GM13976 (cell line): ENCODE measurements around the gene CACNA1A.

Experiments
- DNase-seq: peaks from one replicate; pipeline ENCODE4 v3.0.0; 2012; ENCODE audit warnings: low spot score
- in situ Hi-C: fragments of 300-500 bp; cut with MboI; formaldehyde crosslinking; loops from one replicate; pipeline ENCODE4 v1.12.0; 2022; ENCODE audit warnings: low sequenced_read_pairs, mixed read lengths, inconsistent platforms; ENCODE audit not compliant: unreplicated experiment
- TF ChIP-seq, protein P1 (sequence below): IDR thresholded peaks from 2 replicates; pipeline ENCODE4 v1.5.1; 2012; ENCODE audit warnings: borderline replicate concordance, mild to moderate bottlenecking; ENCODE audit not compliant: insufficient read depth; ENCODE audit errors: extremely low read depth, missing control alignments, control extremely low read depth

The CACNA1A gene

DNA sequence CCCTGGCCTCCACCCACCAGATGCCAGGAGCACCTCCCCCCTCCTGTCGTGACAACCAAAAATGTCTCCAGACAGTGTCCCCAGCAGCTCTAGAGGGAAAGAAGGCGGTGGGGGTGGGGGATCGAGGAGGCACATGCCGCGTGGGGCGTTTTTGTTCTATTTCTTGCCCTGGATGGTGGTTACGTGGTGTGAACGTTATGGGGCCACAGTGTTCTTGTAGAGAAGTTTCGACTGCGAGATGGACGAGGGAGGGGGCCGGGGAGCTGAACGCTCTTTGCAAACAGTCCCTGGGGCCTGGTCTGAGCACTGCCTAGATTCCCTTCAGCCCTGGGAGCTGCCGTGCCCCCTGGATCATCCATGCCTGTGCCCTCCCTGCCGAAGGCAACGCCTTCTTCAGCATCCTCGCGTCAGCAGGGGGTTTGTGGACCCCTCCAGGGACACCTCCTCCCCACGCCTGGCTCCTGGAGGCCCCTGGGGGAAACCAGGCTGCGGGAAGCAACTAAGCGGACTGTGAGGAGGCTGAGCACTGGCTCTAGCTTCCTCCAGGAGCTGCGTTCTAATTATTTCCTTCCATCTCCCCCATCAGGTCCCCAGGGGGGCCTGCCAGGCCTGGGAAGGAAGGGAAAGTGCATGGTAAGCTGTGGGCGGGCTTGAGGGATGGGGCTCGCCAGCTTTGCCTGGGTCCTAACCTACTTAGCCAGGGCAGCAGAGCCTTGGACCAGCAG is 224.6 kb downstream of the CACNA1A start:
- peak; percentile 53 for DNase-seq
- TF ChIP-seq, protein P1, sequence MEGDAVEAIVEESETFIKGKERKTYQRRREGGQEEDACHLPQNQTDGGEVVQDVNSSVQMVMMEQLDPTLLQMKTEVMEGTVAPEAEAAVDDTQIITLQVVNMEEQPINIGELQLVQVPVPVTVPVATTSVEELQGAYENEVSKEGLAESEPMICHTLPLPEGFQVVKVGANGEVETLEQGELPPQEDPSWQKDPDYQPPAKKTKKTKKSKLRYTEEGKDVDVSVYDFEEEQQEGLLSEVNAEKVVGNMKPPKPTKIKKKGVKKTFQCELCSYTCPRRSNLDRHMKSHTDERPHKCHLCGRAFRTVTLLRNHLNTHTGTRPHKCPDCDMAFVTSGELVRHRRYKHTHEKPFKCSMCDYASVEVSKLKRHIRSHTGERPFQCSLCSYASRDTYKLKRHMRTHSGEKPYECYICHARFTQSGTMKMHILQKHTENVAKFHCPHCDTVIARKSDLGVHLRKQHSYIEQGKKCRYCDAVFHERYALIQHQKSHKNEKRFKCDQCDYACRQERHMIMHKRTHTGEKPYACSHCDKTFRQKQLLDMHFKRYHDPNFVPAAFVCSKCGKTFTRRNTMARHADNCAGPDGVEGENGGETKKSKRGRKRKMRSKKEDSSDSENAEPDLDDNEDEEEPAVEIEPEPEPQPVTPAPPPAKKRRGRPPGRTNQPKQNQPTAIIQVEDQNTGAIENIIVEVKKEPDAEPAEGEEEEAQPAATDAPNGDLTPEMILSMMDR, result no peak
- in situ Hi-C loops, result loop anchor here (10.0 kb wide), 1 partner anchor 303 kb away; no protein-coding TSS in a partner anchor

- TF ChIP-seq, protein P1, result peak; percentile 60
- peak; percentile 78 for DNase-seq
- in situ Hi-C loops, result no loop called here
Observed at GRCh38 chr19:13277104-13277809, 229.0 kb downstream of the CACNA1A start.

DNA sequence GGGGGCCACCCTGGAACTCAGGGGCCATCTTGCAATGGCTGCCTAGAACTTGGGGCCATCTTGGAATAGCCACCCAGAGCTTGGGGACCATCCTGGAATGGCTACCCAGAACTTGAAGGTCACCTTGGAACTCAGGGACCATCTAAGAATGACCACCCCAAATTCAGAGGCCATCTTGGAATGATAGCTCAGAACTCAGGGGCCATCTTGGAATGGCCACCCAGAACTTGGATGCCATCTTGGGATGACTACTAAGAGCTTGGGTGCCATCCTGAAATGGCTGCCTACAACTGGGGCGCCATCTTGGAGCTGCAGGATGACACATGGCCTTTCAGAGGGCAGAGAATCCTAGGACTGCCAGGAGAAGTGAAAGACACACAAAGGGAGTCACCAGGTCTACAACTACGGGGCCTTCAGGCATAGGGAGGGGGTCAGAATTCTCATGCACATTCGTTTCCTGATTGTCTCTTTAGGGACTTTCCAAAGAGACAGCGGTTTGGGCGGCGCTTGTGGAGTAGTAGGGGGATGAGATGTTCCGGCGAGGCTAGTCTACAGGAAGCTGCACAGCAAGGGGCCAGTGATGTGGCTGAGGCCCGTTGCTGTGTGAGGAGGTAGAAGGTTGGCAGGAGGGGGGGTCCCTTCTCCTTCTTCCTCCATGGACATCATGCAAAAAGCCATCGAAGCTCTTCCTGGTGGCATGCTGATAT is 231.1 kb downstream of the CACNA1A start:
- DNase-seq, result no peak
- TF ChIP-seq, protein P1, result no peak
- in situ Hi-C loops, result no loop called here

DNA sequence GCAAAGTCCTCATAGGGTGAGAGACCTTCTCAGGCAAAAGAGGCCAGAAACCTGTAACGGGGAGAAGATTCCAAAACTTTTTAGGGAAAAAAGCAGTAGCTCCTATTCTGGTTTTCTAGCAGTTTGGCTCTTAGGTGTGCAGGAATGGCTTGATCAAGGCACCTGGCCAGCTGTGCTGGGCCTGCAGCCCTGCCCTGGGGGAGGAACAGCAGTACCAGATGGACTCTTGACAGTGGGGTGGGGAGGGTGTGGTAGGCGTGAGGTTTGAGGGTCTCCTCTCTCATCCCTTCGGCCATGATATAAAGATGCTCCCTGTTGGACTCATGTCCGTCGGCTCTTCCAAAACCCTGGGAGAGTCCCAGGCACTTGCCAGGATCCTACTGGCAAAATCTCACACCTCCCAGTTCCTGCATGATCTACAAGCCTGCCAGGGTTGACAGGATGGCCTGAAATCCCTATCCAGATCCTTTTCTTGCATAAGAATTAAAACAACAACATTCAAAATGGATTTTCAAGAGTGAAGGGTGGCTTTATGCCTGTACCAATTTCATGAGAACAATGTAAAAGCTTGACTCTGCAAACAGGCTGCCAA is 235.7 kb downstream of the CACNA1A start:
- DNase-seq, result no peak
- in situ Hi-C loops, result loop anchor here (25.0 kb wide), 1 partner anchor 592 kb away; no protein-coding TSS in a partner anchor

GRCh38 chr19:13269348-13269747 is 236.9 kb downstream of the CACNA1A start:
- TF ChIP-seq, protein P1, result no peak
- in situ Hi-C loops, result loop anchor here (5.0 to 25.0 kb wide), 2 partner anchors 67 to 593 kb away; no protein-coding TSS in a partner anchor
- no peak for DNase-seq

More for the DNA sequence above, 235.7 kb downstream of the CACNA1A start:
- TF ChIP-seq, protein P1, result no peak

DNA sequence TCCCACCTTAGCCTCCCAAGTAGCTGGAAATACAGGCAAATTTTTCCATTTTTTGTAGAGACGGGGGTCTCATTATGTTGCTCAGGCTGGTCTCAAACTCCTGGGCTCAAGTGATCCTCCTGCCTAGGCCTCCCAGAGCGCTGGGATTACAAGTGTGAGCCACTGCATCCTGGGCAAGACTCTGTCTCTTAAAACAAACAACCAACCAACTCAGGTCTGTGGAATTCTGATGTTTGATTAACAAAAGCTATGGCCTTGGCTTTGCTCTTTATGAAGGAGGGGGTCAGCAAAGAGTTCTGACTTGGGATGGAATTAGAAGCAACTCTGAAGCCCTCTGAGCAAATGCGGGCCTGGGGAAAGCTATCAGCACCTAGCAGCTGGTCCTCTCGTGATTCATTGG is 238.4 kb downstream of the CACNA1A start:
- in situ Hi-C loops, result loop anchor here (5.0 to 25.0 kb wide), 2 partner anchors 66 to 594 kb away; no protein-coding TSS in a partner anchor

More for the DNA sequence above, 238.4 kb downstream of the CACNA1A start:
- DNase-seq, result no peak
- TF ChIP-seq, protein P1, result no peak
